GM18502 (cell line): Measurements from ENCODE around the gene FAM89B.

Source experiments
- ATAC-seq: cut with Tn5 transposase; IDR thresholded peaks from one replicate; pipeline ENCODE4 v1.9.1; 2021; ENCODE audit warnings: mild to moderate bottlenecking; ENCODE audit not compliant: unreplicated experiment, poor library complexity

The FAM89B gene

DNA sequence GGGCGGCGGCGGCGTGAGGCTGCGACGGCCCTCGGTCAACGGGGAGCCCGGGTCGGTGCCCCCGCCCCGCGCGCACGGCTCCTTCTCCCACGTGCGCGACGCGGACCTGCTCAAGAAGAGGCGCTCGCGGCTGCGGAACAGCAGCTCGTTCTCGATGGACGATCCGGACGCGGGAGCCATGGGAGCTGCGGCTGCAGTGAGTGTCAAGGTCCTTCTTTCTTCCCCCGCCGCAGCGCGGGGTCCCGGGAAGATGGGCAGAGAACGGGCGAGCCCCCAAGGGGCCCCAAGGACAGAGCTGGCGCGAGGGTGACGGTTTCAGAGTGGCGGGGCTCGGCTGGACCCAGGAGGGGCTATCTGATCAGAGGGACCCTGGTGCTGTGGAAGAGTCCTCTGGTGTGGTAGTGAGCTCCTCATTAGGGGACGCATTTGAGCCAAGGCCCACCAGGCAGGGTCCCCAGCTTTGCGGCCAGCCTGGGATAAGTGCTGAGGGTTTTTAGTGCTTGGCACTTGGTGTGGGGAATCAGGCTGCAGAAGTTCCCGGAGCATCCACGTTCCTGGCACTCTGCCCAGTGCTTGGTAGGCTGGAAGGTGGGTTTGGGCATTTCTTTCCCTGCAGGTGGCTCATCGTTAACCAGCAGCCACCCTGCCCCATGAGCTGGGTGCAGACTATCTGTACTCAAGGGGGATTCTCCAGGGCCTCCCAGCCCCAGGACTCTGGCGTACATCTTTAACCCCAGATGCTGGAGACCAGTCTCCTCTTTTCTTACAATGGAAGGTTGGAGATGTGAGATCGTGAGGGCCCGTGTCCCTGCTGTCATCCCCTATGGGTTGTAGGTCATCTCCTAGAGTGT lies 13.3 kb downstream of the FAM89B start:
- ATAC-seq = no peak

DNA sequence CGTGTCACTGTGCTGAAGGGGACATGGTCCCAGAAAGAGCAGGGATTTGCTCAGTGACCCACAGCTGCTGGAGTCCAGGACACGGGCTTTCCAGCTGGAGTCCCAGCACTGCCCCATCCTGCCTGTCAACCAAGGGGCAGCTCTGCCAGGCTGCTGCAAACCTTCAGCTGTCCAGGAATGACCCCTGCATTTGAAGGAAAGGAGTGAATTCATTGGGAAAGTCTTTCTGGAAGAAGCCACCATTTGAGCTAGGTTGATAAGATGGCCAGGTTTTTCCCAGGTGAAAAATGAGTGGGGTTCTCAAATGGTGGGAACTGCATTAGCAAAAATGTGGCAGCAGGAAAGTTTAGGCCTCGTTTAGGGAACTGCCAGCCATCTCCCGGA lies 13.9 kb downstream of the FAM89B start:
- no peak for ATAC-seq

DNA sequence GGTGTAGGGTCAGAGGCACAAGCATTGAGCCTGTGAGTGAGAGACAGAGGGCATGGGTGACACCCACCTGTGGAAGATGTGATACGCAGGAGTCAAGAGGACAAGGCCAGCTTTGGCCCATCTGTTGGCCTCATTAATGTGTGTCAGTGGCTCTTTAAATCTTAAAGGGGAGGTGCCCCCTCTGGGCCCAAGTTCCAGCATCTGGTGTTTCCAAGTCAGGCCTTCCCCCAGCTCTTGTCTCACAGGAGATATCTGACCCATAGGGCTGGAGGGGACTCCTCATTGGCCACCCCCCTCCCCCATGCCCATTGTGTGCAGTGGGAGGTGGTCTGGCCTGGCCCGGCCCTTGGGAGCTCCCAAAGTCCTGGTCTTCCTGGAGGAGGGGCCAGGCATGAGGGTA lies 14.3 kb downstream of the FAM89B start:
- ATAC-seq = no peak

GRCh38 chr11:65588199-65589054 lies 16.1 kb downstream of the FAM89B start:
- peak; percentile 80 for ATAC-seq

DNA sequence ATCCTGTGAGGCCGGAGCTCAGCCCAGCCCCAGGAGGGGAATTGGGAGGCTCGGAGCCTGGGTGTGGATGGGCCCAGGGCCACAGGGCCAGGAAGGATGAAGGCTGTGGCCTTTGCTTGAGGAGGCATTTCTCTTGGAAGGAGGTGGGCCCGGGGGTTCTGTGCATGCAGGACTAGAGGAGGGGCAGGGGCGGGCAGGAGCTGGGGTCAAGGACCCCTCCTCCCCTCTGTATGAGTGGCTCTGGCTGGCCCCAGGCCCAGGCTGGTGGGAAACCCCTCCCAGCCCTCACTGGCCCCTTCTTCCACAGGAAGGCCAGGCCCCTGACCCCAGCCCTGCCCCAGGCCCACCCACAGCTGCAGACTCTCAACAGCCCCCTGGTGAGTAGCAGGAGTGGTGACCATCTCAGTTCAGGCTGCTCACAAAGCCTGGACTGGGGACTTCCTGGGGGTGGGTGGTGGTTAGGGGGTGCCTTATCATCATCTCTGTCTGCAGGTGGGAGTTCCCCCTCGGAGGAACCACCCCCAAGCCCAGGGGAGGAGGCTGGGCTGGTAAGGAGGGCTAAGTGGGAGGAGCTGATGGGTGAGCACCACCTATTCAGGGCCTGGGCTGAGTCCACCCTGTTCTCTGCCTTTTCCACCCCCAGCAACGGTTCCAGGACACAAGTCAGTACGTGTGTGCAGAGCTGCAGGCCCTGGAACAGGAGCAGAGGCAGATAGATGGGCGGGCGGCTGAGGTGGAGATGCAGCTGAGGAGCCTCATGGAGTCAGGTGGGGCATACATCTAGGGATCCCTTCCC lies 17.3 kb downstream of the FAM89B start:
- ATAC-seq = no peak

DNA sequence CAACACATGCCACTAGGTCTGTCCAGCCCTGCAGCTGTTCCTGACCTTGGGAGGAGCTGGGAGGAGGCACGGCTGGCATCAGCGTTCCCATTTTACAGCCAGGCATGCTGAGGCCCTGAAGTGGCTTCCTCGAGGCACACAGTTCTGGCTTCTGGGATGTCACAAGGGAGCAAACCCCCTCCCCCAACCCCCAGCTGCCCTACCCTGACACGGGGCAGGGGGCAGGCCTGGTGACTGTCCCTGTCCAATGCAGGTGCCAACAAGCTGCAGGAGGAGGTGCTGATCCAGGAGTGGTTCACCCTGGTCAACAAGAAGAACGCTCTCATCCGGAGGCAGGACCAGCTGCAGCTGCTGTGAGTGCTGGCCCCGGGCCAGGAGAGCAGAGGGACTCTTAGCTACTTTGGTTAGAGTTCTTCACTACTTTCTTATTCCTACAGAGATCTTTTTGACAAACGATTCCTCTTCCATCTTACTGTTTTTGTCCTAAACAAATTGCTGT lies 18.0 kb downstream of the FAM89B start:
- no peak for ATAC-seq

- ATAC-seq = no peak
Measured at GRCh38 chr11:65591939-65592857, 19.9 kb downstream of the FAM89B start.

- ATAC-seq = no peak
Measured at GRCh38 chr11:65592858-65593517, 20.6 kb downstream of the FAM89B start.

GRCh38 chr11:65593518-65594414 lies 21.4 kb downstream of the FAM89B start:
- no peak for ATAC-seq

GRCh38 chr11:65595131-65595530 lies 22.8 kb downstream of the FAM89B start:
- ATAC-seq = no peak

- no peak for ATAC-seq
Measured at GRCh38 chr11:65595543-65596281, 23.4 kb downstream of the FAM89B start, which contains the start of gene KCNK7. Gene KCNK7 (minus strand): TSS chr11:65595800. CDS start chr11:65595772, 28 bp downstream.

GRCh38 chr11:65596520-65596919 lies 24.2 kb downstream of the FAM89B start:
- ATAC-seq = no peak

- no peak for ATAC-seq
Measured at GRCh38 chr11:65598258-65598699, 25.9 kb downstream of the FAM89B start.

- ATAC-seq = no peak
Measured at GRCh38 chr11:65599216-65599954, 27.0 kb downstream of the FAM89B start.

GRCh38 chr11:65599955-65600246 lies 27.6 kb downstream of the FAM89B start:
- no peak for ATAC-seq

DNA sequence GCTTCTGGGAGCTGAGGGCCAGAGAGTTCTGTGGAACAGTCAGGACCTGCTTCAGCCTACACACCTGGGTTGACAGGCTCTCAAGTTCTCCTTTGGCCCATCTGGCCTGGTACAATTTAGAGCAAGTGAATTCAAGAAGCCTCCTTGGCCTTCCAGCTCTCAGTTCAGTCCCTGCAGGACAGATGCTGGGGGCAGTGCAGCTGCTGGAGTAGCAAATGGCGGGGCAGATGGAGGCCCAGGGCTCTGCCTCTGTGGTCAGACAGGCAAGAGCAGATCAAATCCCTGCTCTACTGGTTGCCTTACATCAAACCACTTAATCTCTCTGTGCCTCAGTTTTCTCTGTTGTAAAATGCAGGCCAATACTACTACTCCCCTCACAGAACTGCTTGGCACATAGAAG lies 31.9 kb downstream of the FAM89B start:
- no peak for ATAC-seq
